WTC11 (cell line): ENCODE data around the gene CORIN. TPM values are rescaled to one million over a fixed set of nuclear protein-coding genes. Genes with fewer than 3 reads are reported as not detected.

Experiments
- ATAC-seq: fragments of 200-7000 bp; cut with Tn5 transposase; 2 replicates; pipeline ENCODE4 v1.10.0; 2021; ENCODE audit warnings: mild to moderate bottlenecking, moderate library complexity
- CTCF ChIA-PET: fragments of 300-600 bp; sonication (Branson Sonifier 250); formaldehyde crosslinking; loops from one replicate; lab custom pipeline; 2021; ENCODE audit warnings: antibody characterized with exemption; lab: Charles Lee
- POLR2A ChIA-PET: fragments of 350-600 bp; sonication (Branson Sonifier 250); formaldehyde crosslinking; loops from one replicate; lab custom pipeline; 2021; ENCODE audit warnings: antibody characterized with exemption; lab: Charles Lee
- DNase-seq: peaks from one replicate; pipeline ENCODE4 v3.0.0; 2021; ENCODE audit warnings: low spot score
- H3K27ac Mint-ChIP-seq: 2 replicates; pipeline ENCODE4 v1.8.0; 2021; ENCODE audit warnings: mixed read lengths
- H3K27me3 Mint-ChIP-seq: 2 replicates; pipeline ENCODE4 v1.8.0; 2021; ENCODE audit warnings: low read depth, mild to moderate bottlenecking, moderate library complexity, mixed read lengths
- H3K36me3 Mint-ChIP-seq: 2 replicates; pipeline ENCODE4 v1.8.0; 2021; ENCODE audit warnings: mixed read lengths
- H3K4me1 Mint-ChIP-seq: 2 replicates; pipeline ENCODE4 v1.8.0; 2022; ENCODE audit warnings: mixed read lengths
- H3K4me3 Mint-ChIP-seq: 2 replicates; pipeline ENCODE4 v1.8.0; 2021; ENCODE audit warnings: mild to moderate bottlenecking, moderate library complexity, mixed read lengths
- H3K9me3 Mint-ChIP-seq: 2 replicates; pipeline ENCODE4 v1.8.0; 2021; ENCODE audit warnings: mixed read lengths
- ARID4B ChIP-seq: sonication (generic); formaldehyde crosslinking; IDR thresholded peaks from 2 replicates; pipeline ENCODE4 v1.8.0; 2023; ENCODE audit warnings: missing genetic modification reagents, mild to moderate bottlenecking, borderline replicate concordance
- E2F5 ChIP-seq: sonication (generic); formaldehyde crosslinking; IDR thresholded peaks from 2 replicates; pipeline ENCODE4 v1.8.1; 2022; ENCODE audit warnings: mild to moderate bottlenecking, moderate library complexity, missing genetic modification reagents
- ELF4 ChIP-seq: sonication (generic); formaldehyde crosslinking; IDR thresholded peaks from 2 replicates; pipeline ENCODE4 v1.8.1; 2022; ENCODE audit warnings: low read depth, mild to moderate bottlenecking, moderate library complexity, missing genetic modification reagents
- EMX1 ChIP-seq: fragments of 250-450 bp; sonication (Bioruptor Pico); IDR thresholded peaks from 2 replicates; pipeline ENCODE4 v1.8.0; 2021; ENCODE audit warnings: mild to moderate bottlenecking
- ETV6 ChIP-seq: sonication (generic); formaldehyde crosslinking; IDR thresholded peaks from 2 replicates; pipeline ENCODE4 v1.8.1; 2022; ENCODE audit warnings: mild to moderate bottlenecking, missing genetic modification reagents
- FOXK1 ChIP-seq: sonication (generic); formaldehyde crosslinking; IDR thresholded peaks from 2 replicates; pipeline ENCODE4 v1.8.0; 2022; ENCODE audit warnings: mild to moderate bottlenecking, moderate library complexity, missing genetic modification reagents
- FOXP1 ChIP-seq: sonication (generic); formaldehyde crosslinking; IDR thresholded peaks from 2 replicates; pipeline ENCODE4 v1.8.0; 2022; ENCODE audit warnings: missing genetic modification reagents, mild to moderate bottlenecking, moderate library complexity, borderline replicate concordance
- JUN ChIP-seq: sonication (generic); formaldehyde crosslinking; IDR thresholded peaks from 2 replicates; pipeline ENCODE4 v1.8.0; 2023; ENCODE audit warnings: mild to moderate bottlenecking, missing genetic modification reagents
- MAX ChIP-seq: sonication (generic); formaldehyde crosslinking; IDR thresholded peaks from 2 replicates; pipeline ENCODE4 v1.8.0; 2022; ENCODE audit warnings: mild to moderate bottlenecking, missing genetic modification reagents
- MYBL2 ChIP-seq: sonication (generic); formaldehyde crosslinking; IDR thresholded peaks from 2 replicates; pipeline ENCODE4 v1.8.1; 2023; ENCODE audit warnings: mild to moderate bottlenecking, moderate library complexity, missing genetic modification reagents
- NFE2L1 ChIP-seq: sonication (generic); formaldehyde crosslinking; IDR thresholded peaks from 2 replicates; pipeline ENCODE4 v1.8.1; 2023; ENCODE audit warnings: missing genetic modification reagents
- NFYB ChIP-seq: sonication (generic); formaldehyde crosslinking; conservative IDR thresholded peaks from 2 replicates; pipeline ENCODE4 v1.8.0; 2022; ENCODE audit warnings: low read depth, missing genetic modification reagents
- NR2C2 ChIP-seq: sonication (generic); formaldehyde crosslinking; IDR thresholded peaks from 2 replicates; pipeline ENCODE4 v1.8.0; 2022; ENCODE audit warnings: mild to moderate bottlenecking, missing genetic modification reagents
- STAT6 ChIP-seq: sonication (generic); formaldehyde crosslinking; conservative IDR thresholded peaks from 2 replicates; pipeline ENCODE4 v1.8.1; 2023; ENCODE audit warnings: mild to moderate bottlenecking, low read depth, missing genetic modification reagents, moderate library complexity
- TEAD4 ChIP-seq: sonication (generic); formaldehyde crosslinking; IDR thresholded peaks from 2 replicates; pipeline ENCODE4 v1.8.0; 2022; ENCODE audit warnings: mild to moderate bottlenecking, missing genetic modification reagents
- ZBTB21 ChIP-seq: sonication (generic); formaldehyde crosslinking; IDR thresholded peaks from 2 replicates; pipeline ENCODE4 v1.8.1; 2023; ENCODE audit warnings: mild to moderate bottlenecking, missing genetic modification reagents, borderline replicate concordance
- ZBTB43 ChIP-seq: sonication (generic); formaldehyde crosslinking; IDR thresholded peaks from 2 replicates; pipeline ENCODE4 v1.8.1; 2023; ENCODE audit warnings: mild to moderate bottlenecking, missing genetic modification reagents
- ZNF263 ChIP-seq: sonication (generic); formaldehyde crosslinking; IDR thresholded peaks from 2 replicates; pipeline ENCODE4 v1.8.1; 2022; ENCODE audit warnings: low read depth, mild to moderate bottlenecking, moderate library complexity, missing genetic modification reagents
- ZNF512 ChIP-seq: sonication (generic); formaldehyde crosslinking; IDR thresholded peaks from 2 replicates; pipeline ENCODE4 v1.8.1; 2022; ENCODE audit warnings: missing genetic modification reagents, borderline replicate concordance
- ZNF532 ChIP-seq: fragments of 250-450 bp; sonication (Bioruptor Pico); IDR thresholded peaks from 2 replicates; pipeline ENCODE4 v1.9.0; 2021; ENCODE audit warnings: mild to moderate bottlenecking, borderline replicate concordance
- total RNA-seq: library from RNA; stranded (reverse); gene quantifications from 3 replicates; pipeline ENCODE4 v1.2.3, GENCODE V29; 2021

Gene CORIN
- total RNA-seq, 1 experiment from 2014 or later, result 0.33 TPM

- DNase-seq (no peak), ATAC-seq (no peak)
- no peak for TF ChIP-seq NR2C2 (CRISPR knock-in tag)
- no peak for TF ChIP-seq NFE2L1 (CRISPR knock-in tag)
- TF ChIP-seq ZBTB21 (CRISPR knock-in tag), result no peak
- no peak for TF ChIP-seq ZNF263 (CRISPR knock-in tag)
- TF ChIP-seq ETV6 (CRISPR knock-in tag), result no peak
- no peak for TF ChIP-seq ELF4
- TF ChIP-seq E2F5 (CRISPR knock-in tag), result no peak
- TF ChIP-seq TEAD4 (CRISPR knock-in tag), result no peak
- no peak for TF ChIP-seq NFYB (CRISPR knock-in tag)
- no peak for TF ChIP-seq FOXK1 (CRISPR knock-in tag)
- TF ChIP-seq STAT6 (CRISPR knock-in tag), result no peak
- no peak for TF ChIP-seq ZBTB43
- TF ChIP-seq ZNF512 (CRISPR knock-in tag), result no peak
- no peak for TF ChIP-seq JUN (CRISPR knock-in tag)
- no peak overlapping the region for H3K4me3 Mint-ChIP-seq
- POLR2A ChIA-PET, result no interaction called here
- H3K9me3 Mint-ChIP-seq, result peaks cover 2% of the 10 kb centered on the region; the same call in 1 of the 2 replicates
- CTCF ChIA-PET, result no interaction called here
- no peaks in the 10 kb centered on the region for H3K36me3 Mint-ChIP-seq
- H3K27me3 Mint-ChIP-seq, result no peaks in the 10 kb centered on the region
- no peaks in the 10 kb centered on the region for H3K4me1 Mint-ChIP-seq
- H3K27ac Mint-ChIP-seq, result no peak overlapping the region
These were observed 220.3 kb downstream of the CORIN start for GRCh38 chr4:47617607-47618006.

- Mint-ChIP-seq H3K27ac (no peak overlapping the region), H3K4me1 (no peaks in the 10 kb centered on the region), H3K36me3 (no peaks in the 10 kb centered on the region), H3K9me3 (no peaks in the 10 kb centered on the region), H3K4me3 (no peak overlapping the region), H3K27me3 (no peaks in the 10 kb centered on the region)
- CTCF ChIA-PET, result no interaction called here
- no peak for ATAC-seq
- POLR2A ChIA-PET, result no interaction called here
- no peak for DNase-seq
- TF ChIP-seq ARID4B (no peak), EMX1 (CRISPR knock-in tag) (no peak), E2F5 (CRISPR knock-in tag) (no peak), MYBL2 (CRISPR knock-in tag) (no peak), ZNF532 (CRISPR knock-in tag) (no peak), MAX (CRISPR knock-in tag) (no peak), FOXP1 (CRISPR knock-in tag) (no peak)
These were observed 222.5 kb downstream of the CORIN start for GRCh38 chr4:47615385-47615784.
